Measurements from ENCODE around the gene TRIO.

The TRIO gene

DNA sequence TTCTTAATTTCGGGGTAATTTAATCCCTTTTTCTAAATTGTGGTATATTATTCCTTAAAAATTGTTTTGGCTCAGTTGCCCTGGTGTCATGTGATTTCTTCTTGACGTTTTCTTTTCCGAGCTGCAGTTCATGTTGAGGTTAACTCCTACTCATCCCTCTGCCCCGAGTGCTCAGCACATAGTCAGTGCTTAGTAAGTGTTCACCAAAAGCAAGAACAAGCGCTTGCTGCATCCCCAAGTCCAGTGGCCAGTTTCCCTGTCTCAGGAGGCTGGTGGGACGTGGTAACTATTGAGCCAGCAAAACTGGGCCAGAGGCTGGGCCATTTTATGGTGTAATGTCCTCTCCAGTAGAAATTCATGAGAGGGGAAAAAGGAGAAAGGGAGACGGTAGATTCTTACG, 23.3 kb downstream of the TRIO start:
- ChIA-PET CTCF (no interaction called here), POLR2A (interaction anchor here (0.8 to 3.3 kb wide), 2 partner anchors 10 kb away, joined by 3 to 13 read pairs; no protein-coding TSS in a partner anchor)
- DNase-seq (ENCODE audit: extremely low spot score): no peak
- TF ChIP-seq HDGF (IDR thresholded peaks at IDR 0.05; ENCODE audit: borderline replicate concordance): no peak
- TF ChIP-seq BHLHE40 (IDR thresholded peaks at IDR 0.05; ENCODE audit: borderline replicate concordance): no peak
- TF ChIP-seq CTBP1 (IDR thresholded peaks at IDR 0.05; ENCODE audit: borderline replicate concordance): no peak
- TF ChIP-seq, protein P1, sequence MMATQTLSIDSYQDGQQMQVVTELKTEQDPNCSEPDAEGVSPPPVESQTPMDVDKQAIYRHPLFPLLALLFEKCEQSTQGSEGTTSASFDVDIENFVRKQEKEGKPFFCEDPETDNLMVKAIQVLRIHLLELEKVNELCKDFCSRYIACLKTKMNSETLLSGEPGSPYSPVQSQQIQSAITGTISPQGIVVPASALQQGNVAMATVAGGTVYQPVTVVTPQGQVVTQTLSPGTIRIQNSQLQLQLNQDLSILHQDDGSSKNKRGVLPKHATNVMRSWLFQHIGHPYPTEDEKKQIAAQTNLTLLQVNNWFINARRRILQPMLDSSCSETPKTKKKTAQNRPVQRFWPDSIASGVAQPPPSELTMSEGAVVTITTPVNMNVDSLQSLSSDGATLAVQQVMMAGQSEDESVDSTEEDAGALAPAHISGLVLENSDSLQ (IDR thresholded peaks at IDR 0.05): no peak
- no peak for TF ChIP-seq ELF4 (IDR thresholded peaks at IDR 0.05)
- no peak for TF ChIP-seq LEF1 (IDR thresholded peaks at IDR 0.05; ENCODE audit: borderline replicate concordance)
- no peak for TF ChIP-seq L3MBTL2 (conservative IDR thresholded peaks at IDR 0.05)
- TF ChIP-seq FOXK2 (IDR thresholded peaks at IDR 0.05): no peak
- no peak for TF ChIP-seq FOXA1 (IDR thresholded peaks at IDR 0.05)
- no peak for TF ChIP-seq FOXM1 (IDR thresholded peaks at IDR 0.05; ENCODE audit: borderline replicate concordance)
- no peak for TF ChIP-seq SUZ12 (IDR thresholded peaks at IDR 0.05)
- TF ChIP-seq NFRKB (IDR thresholded peaks at IDR 0.05): no peak
- TF ChIP-seq ARNT (IDR thresholded peaks at IDR 0.05): no peak
- no peak for TF ChIP-seq TARDBP (IDR thresholded peaks at IDR 0.05)

DNA sequence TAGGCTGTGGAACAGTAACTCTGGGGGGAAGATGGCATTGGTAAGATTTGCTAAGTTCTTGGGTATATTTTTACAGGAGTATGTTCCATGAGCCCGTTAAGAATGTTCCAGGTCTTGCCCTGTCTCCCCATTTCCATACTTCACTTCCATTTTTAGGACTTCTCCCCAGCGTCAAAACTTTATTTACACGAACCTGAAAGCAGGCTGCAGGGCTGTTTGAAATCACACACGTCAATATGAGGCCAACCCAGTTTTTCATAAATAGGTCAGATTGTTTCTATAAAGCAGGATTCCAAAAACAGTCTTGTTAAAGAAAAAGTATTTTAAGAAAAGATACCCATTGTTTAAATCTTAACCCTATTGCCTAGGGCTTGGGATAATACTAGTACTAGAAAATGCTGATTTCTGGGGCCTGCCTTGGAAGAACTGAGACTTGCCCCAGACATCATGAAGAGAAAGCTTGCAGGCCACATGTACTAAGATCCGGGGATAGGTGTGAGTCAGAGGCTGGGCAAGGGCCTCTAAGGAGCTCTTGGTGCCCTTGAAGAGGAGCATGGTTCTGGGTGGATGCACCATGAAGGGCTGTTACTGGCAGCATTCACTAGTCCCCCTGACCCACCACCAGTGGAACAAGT, 24.2 kb downstream of the TRIO start:
- no peak for TF ChIP-seq LEF1 (IDR thresholded peaks at IDR 0.05; ENCODE audit: borderline replicate concordance)
- TF ChIP-seq TARDBP (IDR thresholded peaks at IDR 0.05): no peak
- no peak for TF ChIP-seq SUZ12 (IDR thresholded peaks at IDR 0.05)
- no peak for TF ChIP-seq FOXA1 (IDR thresholded peaks at IDR 0.05)
- TF ChIP-seq ARNT (IDR thresholded peaks at IDR 0.05): no peak
- no peak for TF ChIP-seq FOXM1 (IDR thresholded peaks at IDR 0.05; ENCODE audit: borderline replicate concordance)
- no peak for TF ChIP-seq L3MBTL2 (conservative IDR thresholded peaks at IDR 0.05)
- TF ChIP-seq NFRKB (IDR thresholded peaks at IDR 0.05): no peak
- TF ChIP-seq BHLHE40 (IDR thresholded peaks at IDR 0.05; ENCODE audit: borderline replicate concordance): no peak
- TF ChIP-seq CTBP1 (IDR thresholded peaks at IDR 0.05; ENCODE audit: borderline replicate concordance): no peak
- TF ChIP-seq ELF4 (IDR thresholded peaks at IDR 0.05): no peak
- TF ChIP-seq, protein P1 (IDR thresholded peaks at IDR 0.05): no peak
- no peak for TF ChIP-seq FOXK2 (IDR thresholded peaks at IDR 0.05)
- no peak for TF ChIP-seq HDGF (IDR thresholded peaks at IDR 0.05; ENCODE audit: borderline replicate concordance)
- no peak for TF ChIP-seq SP1 (IDR thresholded peaks at IDR 0.05)
- no peak for TF ChIP-seq ZNF384 (IDR thresholded peaks at IDR 0.05)
- CTCF ChIA-PET: interaction anchor here (0.5 kb wide), 1 partner anchor 15 kb away, joined by 6 read pairs; no protein-coding TSS in a partner anchor
- no peak for DNase-seq (ENCODE audit: extremely low spot score)
- POLR2A ChIA-PET: interaction anchor here (3.3 kb wide), 1 partner anchor 11 kb away, joined by 13 read pairs; no protein-coding TSS in a partner anchor

DNA sequence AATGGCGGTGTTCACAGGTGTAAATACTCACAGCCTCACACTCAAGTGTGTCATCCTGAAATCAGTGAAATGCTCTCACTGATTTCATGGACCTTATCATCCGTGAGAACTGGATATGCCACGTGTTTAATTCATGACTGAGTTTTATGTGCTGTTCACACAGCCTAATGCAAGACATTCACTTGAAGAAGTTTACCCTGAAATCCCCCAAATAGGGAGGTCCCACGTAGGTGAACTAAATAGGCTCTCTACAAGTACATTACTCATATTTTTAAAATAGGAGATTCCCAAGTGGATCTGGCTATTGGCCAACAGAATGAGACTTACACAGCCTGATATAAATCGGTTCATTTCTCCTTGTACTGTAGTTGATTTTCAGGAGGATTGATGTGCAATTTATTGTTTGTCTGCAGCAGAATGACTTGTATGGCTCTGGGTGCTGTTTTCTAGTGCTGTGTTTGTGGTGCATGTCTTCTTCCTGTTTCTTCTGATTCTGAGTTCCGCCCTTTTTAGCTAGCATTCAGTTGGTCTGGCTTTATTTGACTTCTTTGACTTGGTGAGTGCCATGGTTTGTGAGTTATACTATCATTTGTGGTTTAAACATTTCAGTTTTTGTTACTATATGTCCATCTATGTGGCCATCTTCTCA, 25.1 kb downstream of the TRIO start:
- TF ChIP-seq, protein P1 (IDR thresholded peaks at IDR 0.05): no peak
- TF ChIP-seq TARDBP (IDR thresholded peaks at IDR 0.05): no peak
- TF ChIP-seq SP1 (IDR thresholded peaks at IDR 0.05): no peak
- no peak for TF ChIP-seq NFRKB (IDR thresholded peaks at IDR 0.05)
- no peak for TF ChIP-seq ELF4 (IDR thresholded peaks at IDR 0.05)
- TF ChIP-seq L3MBTL2 (conservative IDR thresholded peaks at IDR 0.05): no peak
- no peak for TF ChIP-seq SUZ12 (IDR thresholded peaks at IDR 0.05)
- TF ChIP-seq HDGF (IDR thresholded peaks at IDR 0.05; ENCODE audit: borderline replicate concordance): no peak
- TF ChIP-seq CTBP1 (IDR thresholded peaks at IDR 0.05; ENCODE audit: borderline replicate concordance): no peak
- TF ChIP-seq FOXK2 (IDR thresholded peaks at IDR 0.05): no peak
- no peak for TF ChIP-seq LEF1 (IDR thresholded peaks at IDR 0.05; ENCODE audit: borderline replicate concordance)
- TF ChIP-seq ZNF384 (IDR thresholded peaks at IDR 0.05): no peak
- no peak for TF ChIP-seq BHLHE40 (IDR thresholded peaks at IDR 0.05; ENCODE audit: borderline replicate concordance)
- no peak for TF ChIP-seq FOXA1 (IDR thresholded peaks at IDR 0.05)
- no peak for TF ChIP-seq FOXM1 (IDR thresholded peaks at IDR 0.05; ENCODE audit: borderline replicate concordance)
- no peak for TF ChIP-seq ARNT (IDR thresholded peaks at IDR 0.05)
- POLR2A ChIA-PET: interaction anchor here (3.3 kb wide), 1 partner anchor 12 kb away, joined by 13 read pairs; no protein-coding TSS in a partner anchor
- CTCF ChIA-PET: no interaction called here
- DNase-seq (ENCODE audit: extremely low spot score): no peak

DNA sequence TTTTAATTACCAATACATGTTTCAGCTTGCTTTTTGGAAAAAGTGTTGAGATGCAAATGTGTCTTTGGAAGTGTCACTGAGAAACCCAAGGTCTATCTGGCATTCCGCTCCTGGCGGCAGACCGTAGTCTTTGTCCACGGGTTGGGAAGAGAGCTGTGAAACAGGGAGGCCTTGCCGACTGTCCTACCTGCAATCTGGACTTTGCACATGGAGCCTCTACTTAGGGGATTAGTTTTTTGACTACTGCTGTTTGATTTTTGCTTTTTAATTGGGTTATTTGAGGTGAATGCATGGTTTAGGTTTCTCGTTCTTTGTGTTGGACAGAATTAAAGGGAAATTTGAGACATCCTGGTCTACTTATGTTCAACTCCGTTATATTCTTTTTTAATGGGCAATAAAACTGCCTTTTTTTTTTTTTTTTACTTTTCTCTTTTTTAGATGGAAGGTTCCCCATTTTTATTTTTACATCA, 25.7 kb downstream of the TRIO start:
- ChIA-PET CTCF (no interaction called here), POLR2A (interaction anchor here (3.3 kb wide), 1 partner anchor 12 kb away, joined by 13 read pairs; no protein-coding TSS in a partner anchor)
- no peak for DNase-seq (ENCODE audit: extremely low spot score)
- TF ChIP-seq ARNT (IDR thresholded peaks at IDR 0.05) (no peak), ZNF384 (IDR thresholded peaks at IDR 0.05) (peak; percentile 90)

DNA sequence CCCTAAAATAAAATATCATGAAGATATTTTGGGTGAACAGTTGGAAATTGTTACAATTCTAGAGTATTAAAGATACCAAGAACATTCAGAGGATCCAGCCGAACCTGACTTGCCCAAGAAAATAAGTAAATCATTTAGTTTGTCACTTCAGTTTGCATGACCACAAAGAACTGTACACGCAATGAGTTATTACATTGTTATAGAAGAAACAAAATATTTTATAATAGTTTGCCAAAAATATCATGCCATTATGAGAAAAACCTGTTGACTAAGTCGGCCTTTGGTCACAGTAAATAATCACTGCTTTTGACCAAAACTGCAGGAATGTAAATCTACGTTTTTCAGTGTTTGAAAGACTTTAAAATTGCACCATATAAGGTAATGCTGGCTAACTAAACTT, 27.9 kb downstream of the TRIO start:
- TF ChIP-seq, protein P1 (IDR thresholded peaks at IDR 0.05): no peak
- TF ChIP-seq BHLHE40 (IDR thresholded peaks at IDR 0.05; ENCODE audit: borderline replicate concordance): no peak
- TF ChIP-seq TARDBP (IDR thresholded peaks at IDR 0.05): no peak
- TF ChIP-seq ARNT (IDR thresholded peaks at IDR 0.05): no peak
- TF ChIP-seq FOXA1 (IDR thresholded peaks at IDR 0.05): no peak
- no peak for TF ChIP-seq ZNF384 (IDR thresholded peaks at IDR 0.05)
- TF ChIP-seq FOXK2 (IDR thresholded peaks at IDR 0.05): no peak
- no peak for TF ChIP-seq SP1 (IDR thresholded peaks at IDR 0.05)
- no peak for TF ChIP-seq NFRKB (IDR thresholded peaks at IDR 0.05)
- no peak for TF ChIP-seq HDGF (IDR thresholded peaks at IDR 0.05; ENCODE audit: borderline replicate concordance)
- no peak for TF ChIP-seq ELF4 (IDR thresholded peaks at IDR 0.05)
- TF ChIP-seq SUZ12 (IDR thresholded peaks at IDR 0.05): no peak
- no peak for TF ChIP-seq FOXM1 (IDR thresholded peaks at IDR 0.05; ENCODE audit: borderline replicate concordance)
- no peak for TF ChIP-seq LEF1 (IDR thresholded peaks at IDR 0.05; ENCODE audit: borderline replicate concordance)
- no peak for TF ChIP-seq CTBP1 (IDR thresholded peaks at IDR 0.05; ENCODE audit: borderline replicate concordance)
- no peak for TF ChIP-seq L3MBTL2 (conservative IDR thresholded peaks at IDR 0.05)
- POLR2A ChIA-PET: no interaction called here
- CTCF ChIA-PET: interaction anchor here (0.9 kb wide), 1 partner anchor 9 kb away, joined by 4 read pairs; no protein-coding TSS in a partner anchor
- no peak for DNase-seq (ENCODE audit: extremely low spot score)
